Hepatocyte (in vitro differentiated cells): Measurements from ENCODE around the gene ANKRD13B. TPM values are rescaled to one million over a fixed set of nuclear protein-coding genes. Genes with fewer than 3 reads are reported as not detected.

Source experiments
- DNase-seq: peaks from one replicate; pipeline ENCODE4 v3.0.0-alpha.2; 2016; ENCODE audit warnings: low spot score
- H2AFZ ChIP-seq: fragments of 200-600 bp; sonication (generic); 2 replicates; pipeline ENCODE4 v1.6.0; 2016; ENCODE audit warnings: antibody characterized with exemption, mild to moderate bottlenecking
- H3K27ac ChIP-seq: fragments of 200-600 bp; sonication (generic); 2 replicates; pipeline ENCODE4 v1.5.1; 2016; ENCODE audit warnings: mild to moderate bottlenecking
- H3K27me3 ChIP-seq: fragments of 200-600 bp; sonication (generic); 2 replicates; pipeline ENCODE4 v1.6.1; 2016
- H3K36me3 ChIP-seq: fragments of 200-600 bp; sonication (generic); replicated peaks from 2 replicates; pipeline ENCODE4 v1.5.1; 2016; ENCODE audit warnings: low read depth; ENCODE audit not compliant: insufficient read depth
- H3K4me1 ChIP-seq: fragments of 200-600 bp; sonication (generic); 2 replicates; pipeline ENCODE4 v1.5.1; 2016; ENCODE audit warnings: mild to moderate bottlenecking, moderate library complexity; ENCODE audit not compliant: insufficient read depth
- H3K4me2 ChIP-seq: fragments of 200-600 bp; sonication (generic); 2 replicates; pipeline ENCODE4 v1.6.0; 2016
- H3K4me3 ChIP-seq: fragments of 200-600 bp; sonication (generic); 2 replicates; pipeline ENCODE4 v1.5.1; 2016; ENCODE audit warnings: mild to moderate bottlenecking
- H3K79me2 ChIP-seq: fragments of 200-600 bp; sonication (generic); 2 replicates; pipeline ENCODE4 v1.6.0; 2017; ENCODE audit warnings: mild to moderate bottlenecking
- H3K9me2 ChIP-seq: fragments of 200-600 bp; sonication (generic); replicated peaks from 2 replicates; pipeline ENCODE4 v1.6.0; 2017; ENCODE audit warnings: mild to moderate bottlenecking; ENCODE audit not compliant: insufficient read depth
- H3K9me3 ChIP-seq: fragments of 200-600 bp; sonication (generic); 2 replicates; pipeline ENCODE4 v1.5.1; 2016; ENCODE audit warnings: low read depth, mild to moderate bottlenecking
- H4K20me1 ChIP-seq: fragments of 200-600 bp; sonication (generic); 2 replicates; pipeline ENCODE4 v1.6.0; 2016; ENCODE audit warnings: mild to moderate bottlenecking; ENCODE audit not compliant: insufficient read depth, poor library complexity, severe bottlenecking
- CTCF ChIP-seq: fragments of 200-600 bp; sonication (generic); IDR thresholded peaks from 2 replicates; pipeline ENCODE4 v1.5.1; 2016; ENCODE audit warnings: antibody characterized with exemption, mild to moderate bottlenecking; ENCODE audit not compliant: poor library complexity
- EZH2 ChIP-seq: fragments of 200-600 bp; sonication (generic); IDR thresholded peaks from 2 replicates; pipeline ENCODE4 v1.6.1; 2016; ENCODE audit warnings: antibody characterized with exemption, mild to moderate bottlenecking, borderline replicate concordance
- EZH2phosphoT487 ChIP-seq: fragments of 200-600 bp; sonication (generic); IDR thresholded peaks from one replicate; pipeline ENCODE4 v1.6.1; 2018; ENCODE audit warnings: antibody characterized with exemption, mild to moderate bottlenecking, low read depth, moderate library complexity; ENCODE audit not compliant: unreplicated experiment, severe bottlenecking
- WGBS: methylation state at CpG from one replicate; pipeline ENCODE4 v1.1.6; 2016; ENCODE audit warnings: low lambda C conversion rate; ENCODE audit errors: missing lambda C conversion rate; 5-methylcytosine and 5-hydroxymethylcytosine counted together
- polyA plus RNA-seq: library from polyadenylated mRNA; unstranded; fragments of >200 nt; fragmentation: Nextera tagmentation; extraction: Ambion mirVana; gene quantifications from 2 replicates; pipeline ENCODE4 v1.2.1, GENCODE V29; 2016
- total RNA-seq: library from RNA; depleted of rRNA; stranded (reverse); fragments of >200 nt; gene quantifications from 2 replicates; pipeline ENCODE4 v1.2.3, GENCODE V29; 2014

Gene ANKRD13B
- total and polyA plus RNA-seq, 2 experiments from 2014 or later = 5.1 to 7.2 TPM

GRCh38 chr17:29620271-29620670 lies 27.3 kb downstream of the ANKRD13B start:
- 100% methylated on average over 4 of the region's 4 CpGs for WGBS
- no peak for DNase-seq
- Histone ChIP-seq H3K9me2 (no peaks in the 10 kb centered on the region), H3K36me3 (no peaks in the 10 kb centered on the region), H2AFZ (no peak overlapping the region), H3K4me1 (peaks cover 28% of the 10 kb centered on the region), H3K27ac (no peak overlapping the region), H3K4me2 (no peak overlapping the region), H3K4me3 (no peak overlapping the region), H4K20me1 (no peaks in the 10 kb centered on the region), H3K27me3 (peaks cover 75% of the 10 kb centered on the region), H3K9me3 (no peaks in the 10 kb centered on the region), H3K79me2 (no peaks in the 10 kb centered on the region)
- TF ChIP-seq EZH2phosphoT487 = no peak
- no peak for TF ChIP-seq EZH2
- no peak for TF ChIP-seq CTCF

- Histone ChIP-seq H2AFZ (no peak overlapping the region), H3K36me3 (no peaks in the 10 kb centered on the region), H4K20me1 (no peaks in the 10 kb centered on the region), H3K79me2 (no peaks in the 10 kb centered on the region), H3K4me1 (peaks cover 23% of the 10 kb centered on the region), H3K9me3 (no peaks in the 10 kb centered on the region), H3K9me2 (no peaks in the 10 kb centered on the region), H3K27ac (no peak overlapping the region), H3K4me2 (no peak overlapping the region), H3K27me3 (peaks cover 70% of the 10 kb centered on the region), H3K4me3 (no peak overlapping the region)
- WGBS = 96% methylated on average over 12 of the region's 12 CpGs
- TF ChIP-seq EZH2 (no peak), EZH2phosphoT487 (no peak), CTCF (no peak)
- DNase-seq = no peak
Observed at GRCh38 chr17:29620779-29621500, 28.0 kb downstream of the ANKRD13B start.

GRCh38 chr17:29621751-29622194 lies 28.8 kb downstream of the ANKRD13B start:
- H4K20me1 ChIP-seq = no peaks in the 10 kb centered on the region
- no peaks in the 10 kb centered on the region for H3K9me3 ChIP-seq
- no peak overlapping the region for H3K4me3 ChIP-seq
- peak overlapping the region; percentile 100 for H3K4me2 ChIP-seq
- H3K36me3 ChIP-seq = no peaks in the 10 kb centered on the region
- H3K27ac ChIP-seq = no peak overlapping the region
- H3K79me2 ChIP-seq = no peaks in the 10 kb centered on the region
- H2AFZ ChIP-seq = no peak overlapping the region
- H3K27me3 ChIP-seq = peaks cover 62% of the 10 kb centered on the region
- DNase-seq = no peak
- H3K4me1 ChIP-seq = peaks cover 19% of the 10 kb centered on the region
- TF ChIP-seq CTCF (no peak), EZH2phosphoT487 (no peak), EZH2 (no peak)
- H3K9me2 ChIP-seq = no peaks in the 10 kb centered on the region
- 80% methylated on average over 8 of the region's 8 CpGs for WGBS
